ENCODE results near the gene ZMYND8. TPM values are rescaled to one million over a fixed set of nuclear protein-coding genes. Genes with fewer than 3 reads are reported as not detected.

Gene ZMYND8
- total RNA-seq, 4 donors from 2014 or later, result 48.5 to 169 (median 54.1) TPM

GRCh38 chr20:47238780-47239718 is 117.5 kb downstream of the ZMYND8 start:
- Histone ChIP-seq H3K9me3 (no peaks in the 10 kb centered on the region), H3K4me3 (no peak overlapping the region), H3K27ac (no peak overlapping the region), H3K36me3 (peaks cover 77% of the 10 kb centered on the region), H3K27me3 (no peaks in the 10 kb centered on the region), H3K4me1 (no peaks in the 10 kb centered on the region)
- no peak for TF ChIP-seq POLR2A (IDR thresholded peaks at IDR 0.05)
- TF ChIP-seq EP300 (IDR thresholded peaks at IDR 0.05), result no peak
- TF ChIP-seq POLR2AphosphoS5 (IDR thresholded peaks at IDR 0.05), result no peak
- TF ChIP-seq CTCF (IDR thresholded peaks at IDR 0.05), result no peak
- DNase-seq (ENCODE audit: low spot score in 2 of 2), result no peak
- 97% methylated on average over 51 of the region's 51 CpGs for WGBS

DNA sequence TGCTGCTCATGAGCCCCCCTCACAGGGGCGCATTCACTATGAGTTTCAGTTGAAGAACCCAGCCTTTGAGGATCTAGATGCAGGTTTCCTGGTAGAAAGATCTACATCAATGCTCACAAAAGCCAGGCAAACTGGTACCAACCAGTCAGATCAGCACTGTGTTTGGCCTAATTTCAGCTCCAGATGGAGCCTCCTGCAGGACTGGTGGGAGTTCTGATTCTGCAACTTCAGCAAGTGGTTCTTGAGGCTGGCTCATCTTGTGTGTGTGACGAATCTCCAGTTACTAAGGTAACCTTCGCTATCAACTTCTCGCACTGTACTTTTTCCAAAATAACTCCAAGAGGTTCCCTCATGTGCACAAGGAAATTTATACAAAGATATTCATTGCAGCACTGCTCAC is 118.8 kb downstream of the ZMYND8 start:
- no peaks in the 10 kb centered on the region for H3K4me1 ChIP-seq
- no peaks in the 10 kb centered on the region for H3K9me3 ChIP-seq
- TF ChIP-seq EP300 (IDR thresholded peaks at IDR 0.05) (no peak), POLR2AphosphoS5 (IDR thresholded peaks at IDR 0.05) (no peak), POLR2A (IDR thresholded peaks at IDR 0.05) (no peak), CTCF (IDR thresholded peaks at IDR 0.05) (no peak)
- H3K27ac ChIP-seq, result no peak overlapping the region
- no peaks in the 10 kb centered on the region for H3K27me3 ChIP-seq
- H3K36me3 ChIP-seq, result peaks cover 77% of the 10 kb centered on the region
- DNase-seq (ENCODE audit: low spot score in 2 of 2), result no peak
- 92% methylated on average over 4 of the region's 4 CpGs for WGBS
- no peak overlapping the region for H3K4me3 ChIP-seq

GRCh38 chr20:47236639-47236900 is 119.9 kb downstream of the ZMYND8 start:
- Histone ChIP-seq H3K36me3 (peaks cover 81% of the 10 kb centered on the region), H3K9me3 (no peaks in the 10 kb centered on the region), H3K27me3 (no peaks in the 10 kb centered on the region), H3K4me1 (no peaks in the 10 kb centered on the region), H3K27ac (no peak overlapping the region), H3K4me3 (no peak overlapping the region)
- TF ChIP-seq POLR2A (IDR thresholded peaks at IDR 0.05) (no peak), CTCF (IDR thresholded peaks at IDR 0.05) (no peak), POLR2AphosphoS5 (IDR thresholded peaks at IDR 0.05) (no peak), EP300 (IDR thresholded peaks at IDR 0.05) (no peak)
- WGBS, result 90% methylated on average over 1 of the region's 1 CpG
- no peak for DNase-seq (ENCODE audit: low spot score in 2 of 2)

DNA sequence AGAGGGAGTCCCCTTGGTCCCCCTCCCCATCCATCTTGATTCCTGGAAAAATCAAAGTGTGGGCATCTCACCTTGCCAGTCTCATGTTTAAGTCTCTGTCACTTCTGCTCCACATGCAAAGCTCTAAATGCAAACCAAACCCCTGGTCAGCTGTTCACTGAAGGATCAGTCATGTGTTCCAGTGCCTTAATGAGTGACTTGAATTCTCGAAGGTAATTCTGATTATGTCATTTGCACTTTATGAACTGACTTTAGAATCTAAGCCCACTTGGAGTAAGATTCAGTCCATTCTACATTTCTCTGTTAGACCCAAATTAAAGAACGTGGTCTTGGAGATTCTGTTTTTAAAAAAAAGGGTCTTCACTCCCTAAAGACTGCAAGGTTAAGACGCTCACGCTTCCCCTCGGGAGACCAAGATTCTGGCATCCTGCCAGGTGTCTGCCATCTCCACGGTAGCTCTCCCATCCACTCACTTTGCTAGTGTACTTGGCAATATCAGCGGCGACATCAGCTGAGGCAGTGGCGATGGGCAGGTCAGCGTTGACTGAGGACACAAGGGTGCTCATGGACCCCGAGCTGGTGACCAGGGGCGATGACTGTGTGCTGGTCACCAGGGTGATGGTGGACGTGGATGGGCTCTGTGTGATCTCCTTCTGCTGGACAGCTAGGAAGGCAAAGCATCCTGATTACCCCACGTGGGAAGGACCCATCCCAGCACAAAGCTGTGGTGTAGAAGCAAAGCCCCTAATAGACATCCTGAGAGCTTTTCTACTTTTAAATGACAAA is 120.5 kb downstream of the ZMYND8 start:
- Histone ChIP-seq H3K4me3 (no peak overlapping the region), H3K9me3 (no peaks in the 10 kb centered on the region), H3K36me3 (peaks cover 87% of the 10 kb centered on the region), H3K4me1 (no peaks in the 10 kb centered on the region), H3K27me3 (no peaks in the 10 kb centered on the region), H3K27ac (no peak overlapping the region)
- no peak for TF ChIP-seq POLR2A (IDR thresholded peaks at IDR 0.05)
- no peak for TF ChIP-seq CTCF (IDR thresholded peaks at IDR 0.05)
- no peak for TF ChIP-seq POLR2AphosphoS5 (IDR thresholded peaks at IDR 0.05)
- no peak for TF ChIP-seq EP300 (IDR thresholded peaks at IDR 0.05)
- no peak for DNase-seq (ENCODE audit: low spot score in 2 of 2)
- WGBS, result 84% methylated on average over 14 of the region's 14 CpGs

- no peak overlapping the region for H3K4me3 ChIP-seq
- no peak for TF ChIP-seq POLR2AphosphoS5 (IDR thresholded peaks at IDR 0.05)
- TF ChIP-seq CTCF (IDR thresholded peaks at IDR 0.05), result no peak
- no peak for TF ChIP-seq POLR2A (IDR thresholded peaks at IDR 0.05)
- no peak for TF ChIP-seq EP300 (IDR thresholded peaks at IDR 0.05)
- no peak overlapping the region for H3K27ac ChIP-seq
- no peaks in the 10 kb centered on the region for H3K27me3 ChIP-seq
- 97% methylated on average over 6 of the region's 6 CpGs for WGBS
- peaks cover 89% of the 10 kb centered on the region for H3K36me3 ChIP-seq
- no peak for DNase-seq (ENCODE audit: low spot score in 2 of 2)
- H3K9me3 ChIP-seq, result no peaks in the 10 kb centered on the region
- H3K4me1 ChIP-seq, result no peaks in the 10 kb centered on the region
Observed at GRCh38 chr20:47235111-47235510, 121.4 kb downstream of the ZMYND8 start.
